A673 (cell line): Measurements from ENCODE around the gene ZBTB2. TPM values are rescaled to one million over a fixed set of nuclear protein-coding genes. Genes with fewer than 3 reads are reported as not detected.

ENCODE experiments used
- BruUV-seq: library from RNA; stranded (reverse); fragments of 400-500 nt; replicated peaks from 2 replicates; lab custom pipeline; 2021; lab: Mats Ljungman, UMichigan
- CTCF ChIA-PET: fragments of 300-600 bp; sonication (Branson Sonifier 250); formaldehyde crosslinking; loops from one replicate; lab custom pipeline; 2022; ENCODE audit warnings: antibody characterized with exemption; lab: Charles Lee
- POLR2A ChIA-PET: fragments of 300-600 bp; sonication (Branson Sonifier 250); formaldehyde crosslinking; loops from one replicate; lab custom pipeline; 2022; ENCODE audit warnings: antibody characterized with exemption; ENCODE audit not compliant: low non-redundant PET; lab: Charles Lee
- DNase-seq: peaks from one replicate; pipeline ENCODE4 v3.0.0-alpha.2; 2015; ENCODE audit warnings: low spot score
- H3K27ac ChIP-seq: fragments of 200-600 bp; sonication (generic); 2 replicates; pipeline ENCODE4 v1.5.1; 2016; ENCODE audit warnings: mixed run types, low read depth, mild to moderate bottlenecking, mixed read lengths, antibody characterized with exemption, low read length; ENCODE audit not compliant: poor library complexity, severe bottlenecking
- H3K27me3 ChIP-seq: fragments of 200-600 bp; sonication (generic); replicated peaks from 2 replicates; pipeline ENCODE4 v1.6.1; 2017; ENCODE audit warnings: mixed run types, low read depth, mild to moderate bottlenecking, mixed read lengths, antibody characterized with exemption, low read length; ENCODE audit not compliant: insufficient read depth, poor library complexity
- H3K36me3 ChIP-seq: fragments of 200-600 bp; sonication (generic); 2 replicates; pipeline ENCODE4 v1.6.1; 2016; ENCODE audit warnings: mixed run types, mild to moderate bottlenecking, mixed read lengths, antibody characterized with exemption, low read length; ENCODE audit not compliant: insufficient read depth, poor library complexity, severe bottlenecking
- H3K4me1 ChIP-seq: fragments of 200-600 bp; sonication (generic); 2 replicates; pipeline ENCODE4 v1.6.1; 2017; ENCODE audit warnings: mixed run types, mild to moderate bottlenecking, mixed read lengths, antibody characterized with exemption, low read length; ENCODE audit not compliant: insufficient read depth, poor library complexity, severe bottlenecking
- H3K4me3 ChIP-seq: fragments of 200-600 bp; sonication (generic); 2 replicates; pipeline ENCODE4 v1.5.1; 2016; ENCODE audit warnings: low read depth, mixed run types, mild to moderate bottlenecking, mixed read lengths, low read length; ENCODE audit not compliant: poor library complexity, severe bottlenecking
- H3K9me3 ChIP-seq: fragments of 200-600 bp; sonication (generic); 2 replicates; pipeline ENCODE4 v1.6.1; 2016; ENCODE audit warnings: mixed run types, low read depth, mild to moderate bottlenecking, mixed read lengths, antibody characterized with exemption, low read length; ENCODE audit not compliant: poor library complexity, severe bottlenecking
- EZH2 ChIP-seq: fragments of 200-600 bp; sonication (generic); IDR thresholded peaks from 2 replicates; pipeline ENCODE4 v1.6.1; 2017; ENCODE audit warnings: borderline replicate concordance, low read depth, mild to moderate bottlenecking, mixed read lengths, antibody characterized with exemption, low read length; ENCODE audit not compliant: poor library complexity, severe bottlenecking
- intact Hi-C: fragments of 100-400 bp; cut with micrococcal nuclease; formaldehyde crosslinking; loops from one replicate; pipeline ENCODE4 v1.10.0; 2022; ENCODE audit not compliant: unreplicated experiment
- total RNA-seq: library from RNA; stranded (reverse); gene quantifications from 2 replicates; pipeline ENCODE4 v1.2.3, GENCODE V29; 2021
- TF ChIP-seq, protein P1 (sequence below): fragments of 300-800, 200-600 bp; sonication (generic); conservative IDR thresholded peaks from 2 replicates; pipeline ENCODE4 v1.5.1; 2017; ENCODE audit warnings: low read depth, mild to moderate bottlenecking, antibody characterized with exemption, low read length, moderate library complexity, mixed read lengths

ZBTB2 gene
- total RNA-seq, 1 experiment from 2014 or later = 24.0 TPM

DNA sequence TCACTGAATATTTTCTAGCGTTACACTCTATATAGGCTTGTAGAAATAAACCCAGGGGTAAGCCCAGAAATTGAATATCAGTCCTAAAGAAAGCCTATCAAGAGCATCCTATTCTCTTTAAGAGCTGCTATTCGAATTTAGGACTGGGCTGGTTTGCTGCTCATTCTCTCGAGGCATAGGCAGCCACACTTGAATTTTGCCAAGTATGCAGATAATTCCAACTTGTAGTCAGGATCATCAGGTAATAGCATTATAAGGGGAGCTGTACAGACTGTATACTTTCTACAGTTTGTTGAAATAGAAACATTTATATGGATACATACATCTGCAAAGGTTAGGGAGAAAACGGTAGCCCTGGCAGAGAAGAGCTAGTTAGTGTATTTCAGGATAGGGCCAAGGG, 2.1 kb upstream of the ZBTB2 start:
- Histone ChIP-seq H3K36me3 (peaks cover 14% of the 10 kb centered on the region), H3K27ac (peak overlapping the region; percentile 3), H3K27me3 (no peaks in the 10 kb centered on the region), H3K4me3 (peak overlapping the region; percentile 97), H3K9me3 (no peaks in the 10 kb centered on the region), H3K4me1 (peaks cover 32% of the 10 kb centered on the region)
- POLR2A ChIA-PET = no interaction called here
- intact Hi-C loops = no loop called here
- TF ChIP-seq, protein P1, sequence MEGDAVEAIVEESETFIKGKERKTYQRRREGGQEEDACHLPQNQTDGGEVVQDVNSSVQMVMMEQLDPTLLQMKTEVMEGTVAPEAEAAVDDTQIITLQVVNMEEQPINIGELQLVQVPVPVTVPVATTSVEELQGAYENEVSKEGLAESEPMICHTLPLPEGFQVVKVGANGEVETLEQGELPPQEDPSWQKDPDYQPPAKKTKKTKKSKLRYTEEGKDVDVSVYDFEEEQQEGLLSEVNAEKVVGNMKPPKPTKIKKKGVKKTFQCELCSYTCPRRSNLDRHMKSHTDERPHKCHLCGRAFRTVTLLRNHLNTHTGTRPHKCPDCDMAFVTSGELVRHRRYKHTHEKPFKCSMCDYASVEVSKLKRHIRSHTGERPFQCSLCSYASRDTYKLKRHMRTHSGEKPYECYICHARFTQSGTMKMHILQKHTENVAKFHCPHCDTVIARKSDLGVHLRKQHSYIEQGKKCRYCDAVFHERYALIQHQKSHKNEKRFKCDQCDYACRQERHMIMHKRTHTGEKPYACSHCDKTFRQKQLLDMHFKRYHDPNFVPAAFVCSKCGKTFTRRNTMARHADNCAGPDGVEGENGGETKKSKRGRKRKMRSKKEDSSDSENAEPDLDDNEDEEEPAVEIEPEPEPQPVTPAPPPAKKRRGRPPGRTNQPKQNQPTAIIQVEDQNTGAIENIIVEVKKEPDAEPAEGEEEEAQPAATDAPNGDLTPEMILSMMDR = no peak
- TF ChIP-seq EZH2 = no peak
- BruUV-seq = no TSS peak
- CTCF ChIA-PET = interaction anchor here (0.6 kb wide), 1 partner anchor 13 kb away, joined by 3 read pairs; no protein-coding TSS in a partner anchor
- no peak for DNase-seq

DNA sequence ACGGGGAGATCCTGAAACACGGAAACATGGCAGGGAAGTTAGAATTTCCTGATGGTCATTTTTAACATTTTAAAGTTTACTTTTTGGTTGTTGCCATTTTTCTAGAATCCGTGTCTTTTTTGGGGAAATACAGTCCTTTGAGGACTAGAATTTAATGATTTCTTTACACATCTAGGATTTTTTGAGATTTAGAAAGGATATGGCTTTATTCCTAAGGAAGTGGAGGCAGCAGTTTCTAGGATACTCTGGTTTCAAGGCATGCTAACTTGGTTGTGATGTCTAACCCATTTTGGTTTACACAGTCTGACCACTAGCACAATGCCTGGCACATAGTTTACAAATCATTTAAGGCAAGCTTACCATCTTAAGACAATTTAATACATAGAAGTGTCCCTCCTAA, 1.1 kb upstream of the ZBTB2 start:
- DNase-seq = no peak
- Histone ChIP-seq H3K4me3 (peak overlapping the region; percentile 97), H3K36me3 (peaks cover 12% of the 10 kb centered on the region), H3K27me3 (no peaks in the 10 kb centered on the region), H3K4me1 (peaks cover 32% of the 10 kb centered on the region), H3K27ac (peak overlapping the region; percentile 3), H3K9me3 (no peaks in the 10 kb centered on the region)
- BruUV-seq = TSS peak; percentile 42
- TF ChIP-seq, protein P1 = no peak
- TF ChIP-seq EZH2 = no peak
- ChIA-PET POLR2A (no interaction called here), CTCF (no interaction called here)
- intact Hi-C loops = no loop called here

DNA sequence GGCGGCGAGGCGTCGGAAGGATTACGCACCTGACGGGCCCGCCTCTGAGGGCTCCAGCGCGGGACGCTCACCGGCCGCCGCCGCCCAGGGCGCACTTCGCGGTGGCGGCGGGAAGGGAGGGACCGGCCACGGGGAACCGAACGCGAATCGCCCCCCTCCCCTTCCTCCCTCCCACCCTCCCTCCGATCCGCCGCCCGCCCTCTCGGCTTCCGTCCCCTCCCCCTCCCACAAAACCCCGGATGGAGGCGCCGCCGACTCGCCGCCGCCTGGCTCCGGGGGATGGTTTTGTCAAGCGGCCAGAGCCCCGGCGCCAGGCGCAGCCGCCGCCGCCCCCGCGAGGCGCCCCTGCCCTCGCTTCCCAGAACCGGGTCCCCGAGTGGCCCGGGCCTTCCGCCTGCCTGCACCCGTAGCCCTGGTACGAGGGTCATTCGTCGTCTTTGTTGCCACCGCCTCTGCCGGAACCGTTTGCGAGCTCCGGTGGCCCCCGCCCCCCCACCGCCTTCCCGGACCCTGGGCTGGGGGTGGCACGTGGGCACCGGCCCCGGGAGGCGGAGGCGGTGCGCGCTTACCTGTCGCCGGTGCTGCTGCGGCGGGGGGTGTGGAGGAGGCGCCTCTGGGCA, 398 bp downstream of the ZBTB2 start:
- ChIA-PET CTCF (interaction anchor here (0.7 kb wide), 1 partner anchor 148 kb away, joined by 3 read pairs; no protein-coding TSS in a partner anchor), POLR2A (no interaction called here)
- TF ChIP-seq, protein P1 = no peak
- TF ChIP-seq EZH2 = no peak
- H3K4me3 ChIP-seq = peak overlapping the region; percentile 97
- H3K36me3 ChIP-seq = peaks cover 9% of the 10 kb centered on the region
- no peaks in the 10 kb centered on the region for H3K9me3 ChIP-seq
- H3K27ac ChIP-seq = peak overlapping the region; percentile 98
- no TSS peak for BruUV-seq
- peak; percentile 86 for DNase-seq
- H3K4me1 ChIP-seq = peaks cover 32% of the 10 kb centered on the region
- H3K27me3 ChIP-seq = no peaks in the 10 kb centered on the region
- intact Hi-C loops = no loop called here
